ENCODE results near the gene ICE2.

Gene ICE2

DNA sequence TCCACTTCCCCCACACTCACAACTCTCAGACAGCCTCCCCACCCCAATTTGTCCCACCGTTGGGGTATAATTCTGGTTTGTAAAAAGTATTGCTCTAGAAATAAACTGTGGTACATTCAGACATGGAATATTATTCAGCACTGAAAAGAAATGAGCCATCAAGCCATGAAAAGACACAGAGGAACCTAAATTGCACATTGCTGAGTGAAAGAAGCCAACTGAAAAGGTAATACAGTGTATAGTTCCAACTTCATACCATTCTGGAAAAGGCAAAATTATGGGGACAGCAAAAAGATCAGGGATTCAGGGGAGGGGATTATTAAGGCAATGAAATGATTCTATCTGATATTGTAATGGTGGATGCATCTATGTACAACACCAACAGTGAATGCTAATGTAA is 91.6 kb downstream of the ICE2 start:
- no peak for DNase-seq (ENCODE audit: low read depth in 2 of 2)

DNA sequence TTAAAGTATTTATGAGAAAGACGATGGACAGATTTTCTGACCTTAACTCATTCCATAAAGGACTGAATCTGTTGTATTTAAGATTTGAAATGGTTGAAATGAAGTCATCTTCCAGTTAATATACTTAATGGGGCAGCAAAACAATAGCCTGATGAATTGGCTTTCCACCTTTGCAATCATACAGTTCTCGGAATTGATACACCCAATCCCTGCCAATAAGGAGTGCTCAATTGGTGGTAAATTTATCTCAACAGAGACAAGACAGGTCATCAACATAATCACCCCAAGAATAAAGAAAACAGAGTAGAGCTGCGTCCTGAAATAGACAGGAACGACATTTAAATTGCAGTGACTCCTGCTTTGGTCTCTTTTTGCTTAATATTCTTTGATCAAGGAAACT is 92.3 kb downstream of the ICE2 start:
- no peak for DNase-seq (ENCODE audit: low read depth in 2 of 2)

DNA sequence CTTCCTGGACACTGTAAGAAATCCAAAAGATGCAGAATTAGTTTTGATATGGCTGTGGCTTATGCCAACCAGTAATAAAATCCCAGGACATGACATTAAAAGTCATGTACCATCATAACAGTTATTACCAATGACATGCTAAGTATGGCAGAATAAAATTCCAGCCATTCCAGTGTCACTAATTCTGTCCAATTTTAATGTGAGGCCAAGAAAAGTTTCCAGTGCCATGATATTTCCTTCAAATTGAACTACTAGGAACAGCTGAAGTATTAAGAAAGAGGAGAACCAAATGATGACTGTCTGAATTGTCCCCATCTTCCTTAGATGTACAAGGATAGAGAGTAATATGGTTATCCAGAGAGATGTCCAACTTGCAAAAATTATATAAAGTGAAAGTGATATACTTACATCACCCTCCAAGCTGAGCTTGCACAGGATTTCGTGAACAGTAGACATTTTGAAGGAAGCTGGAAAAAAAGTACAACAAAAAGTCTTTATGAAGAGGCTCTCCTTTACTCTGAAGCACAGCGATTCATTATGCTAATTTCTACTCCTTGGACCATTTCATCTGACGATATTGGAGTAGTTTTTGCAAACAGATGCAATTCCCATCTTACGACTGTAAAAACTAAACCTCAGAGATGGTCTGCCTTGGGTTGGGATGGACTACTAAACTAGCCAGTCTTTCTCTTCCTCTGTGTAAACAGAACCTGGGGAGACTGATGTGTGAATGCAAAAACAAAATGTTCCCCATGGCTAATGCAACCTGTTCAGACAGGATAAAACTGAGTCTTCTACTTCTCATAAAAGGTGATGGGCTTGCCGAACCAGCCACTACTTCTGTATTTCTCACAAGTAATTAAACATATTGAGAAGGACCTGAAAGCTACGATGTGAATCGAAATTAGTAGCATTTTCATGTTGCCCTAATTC is 93.1 kb downstream of the ICE2 start:
- no peak for DNase-seq (ENCODE audit: low read depth in 2 of 2)

DNA sequence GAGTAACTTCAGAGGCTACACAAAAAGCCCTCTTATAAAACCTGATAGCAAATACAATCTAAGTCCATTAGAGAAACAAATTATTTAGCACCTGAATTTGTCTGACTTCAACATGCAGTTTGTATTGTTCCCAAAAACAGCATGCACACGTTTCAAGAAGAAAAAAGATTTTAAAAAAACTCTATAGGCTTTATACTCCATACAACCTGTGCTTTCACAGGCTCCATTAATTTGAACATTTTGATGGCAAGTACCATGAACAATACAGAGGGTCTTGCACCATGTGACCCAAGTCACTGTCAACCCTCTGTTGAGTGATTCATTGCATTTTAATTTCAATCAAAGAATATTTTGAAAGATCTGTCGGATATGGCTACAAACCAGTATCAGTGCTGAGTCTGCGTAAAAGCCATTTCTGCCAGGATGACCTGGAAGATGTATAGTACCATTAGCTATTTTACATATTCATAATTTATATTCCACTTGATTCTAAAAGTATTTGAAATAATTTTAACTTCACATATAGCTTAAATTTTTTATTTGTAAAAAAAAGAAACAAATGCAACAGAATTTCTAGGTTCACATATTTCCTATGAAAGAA is 94.3 kb downstream of the ICE2 start:
- no peak for DNase-seq (ENCODE audit: low read depth in 2 of 2)

DNA sequence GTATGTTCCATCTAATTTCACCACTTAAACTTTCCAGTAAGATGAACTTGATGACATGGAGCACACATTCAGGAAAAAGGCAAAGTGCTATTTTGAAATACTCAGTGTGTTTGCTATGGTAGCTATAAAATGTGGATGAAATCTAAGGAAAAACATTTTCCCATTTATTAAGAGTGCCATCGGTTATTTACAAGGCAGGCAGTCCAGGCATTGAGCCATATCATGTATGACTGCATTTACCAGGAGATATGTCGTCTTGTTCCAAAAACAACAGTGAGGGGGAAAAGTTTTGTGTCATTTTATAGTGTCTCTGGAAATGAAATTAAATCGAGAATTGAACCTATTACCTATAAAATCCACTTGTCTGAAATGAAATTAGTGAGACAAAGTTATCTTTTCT is 94.9 kb downstream of the ICE2 start:
- DNase-seq (ENCODE audit: low read depth in 2 of 2) = no peak

DNA sequence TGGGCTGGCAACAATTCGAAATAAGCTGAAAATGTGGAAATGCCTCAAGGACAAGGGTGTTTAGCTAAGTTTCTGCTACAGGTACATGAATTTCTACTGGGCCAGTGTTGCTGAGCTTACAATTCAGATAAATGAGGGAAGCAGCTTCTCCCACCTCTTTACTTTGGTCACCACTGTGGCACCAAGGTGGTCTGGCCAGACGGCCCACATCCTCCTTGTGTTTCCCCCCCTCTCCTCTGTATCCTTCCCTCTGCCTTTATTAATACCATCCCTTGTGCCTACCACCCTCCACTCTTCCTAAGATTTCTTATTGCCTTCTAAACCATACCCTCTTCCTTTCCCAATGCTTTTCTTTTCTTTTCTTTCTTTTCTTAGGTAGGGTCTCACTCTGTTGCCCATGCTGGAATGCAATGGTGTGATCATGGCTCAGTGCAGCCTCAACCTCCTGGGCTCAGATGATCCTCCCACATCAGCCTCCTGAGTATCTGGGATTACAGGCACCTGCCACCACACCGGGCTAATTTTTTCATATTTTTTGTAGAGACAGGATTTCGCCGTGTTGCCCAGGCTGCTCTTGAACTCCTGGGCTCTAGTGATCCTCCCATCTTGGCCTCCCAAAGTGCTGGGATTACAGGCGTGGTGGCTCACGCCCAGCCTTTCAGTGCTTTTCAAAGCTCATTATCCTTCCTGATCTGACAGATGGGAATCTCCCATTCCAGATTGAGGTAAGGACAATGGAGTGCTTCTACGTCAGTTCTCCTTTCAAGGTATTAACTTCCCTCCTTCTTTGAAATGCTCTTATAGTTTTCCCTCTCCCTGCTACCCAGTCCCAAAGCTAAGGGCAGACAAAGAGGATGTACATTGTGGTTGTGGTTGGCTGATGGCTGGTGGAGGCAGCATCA is 95.9 kb downstream of the ICE2 start:
- DNase-seq (ENCODE audit: low read depth in 2 of 2) = no peak

GRCh38 chr15:60381148-60381788 is 97.7 kb downstream of the ICE2 start:
- no peak for DNase-seq (ENCODE audit: low read depth in 2 of 2)

GRCh38 chr15:60379525-60380274 is 99.2 kb downstream of the ICE2 start:
- DNase-seq (ENCODE audit: low read depth in 2 of 2) = no peak

GRCh38 chr15:60379185-60379524 is 99.8 kb downstream of the ICE2 start:
- no peak for DNase-seq (ENCODE audit: low read depth in 2 of 2)

GRCh38 chr15:60376677-60377095 is 102.3 kb downstream of the ICE2 start:
- no peak for DNase-seq (ENCODE audit: low read depth in 2 of 2)

GRCh38 chr15:60375306-60375705 is 103.6 kb downstream of the ICE2 start:
- DNase-seq (ENCODE audit: low read depth in 2 of 2) = no peak

DNA sequence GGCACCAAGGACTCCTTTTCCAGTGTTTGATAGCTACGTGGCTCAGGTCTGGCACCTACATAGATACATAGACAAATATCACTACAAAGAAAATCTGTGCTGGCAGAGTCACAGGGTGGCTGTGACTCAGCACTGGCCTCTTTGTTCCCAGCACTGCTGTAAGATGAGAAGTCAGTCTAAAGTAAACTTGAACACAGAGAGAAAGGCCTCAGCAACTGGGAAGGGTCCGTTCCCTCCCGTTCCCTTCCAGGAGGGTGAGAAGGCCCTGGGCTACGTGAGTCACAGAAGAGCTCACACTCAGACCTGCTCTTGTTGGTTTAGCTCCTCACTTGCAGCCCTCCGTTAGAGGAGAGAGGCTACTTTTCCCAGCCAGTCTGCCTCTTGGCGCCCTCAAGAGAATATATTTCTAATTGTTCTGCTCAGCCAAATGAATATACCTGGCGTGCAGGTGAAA is 104.3 kb downstream of the ICE2 start:
- no peak for DNase-seq (ENCODE audit: low read depth in 2 of 2)

GRCh38 chr15:60374209-60374608 is 104.7 kb downstream of the ICE2 start:
- DNase-seq (ENCODE audit: low read depth in 2 of 2) = no peak

DNA sequence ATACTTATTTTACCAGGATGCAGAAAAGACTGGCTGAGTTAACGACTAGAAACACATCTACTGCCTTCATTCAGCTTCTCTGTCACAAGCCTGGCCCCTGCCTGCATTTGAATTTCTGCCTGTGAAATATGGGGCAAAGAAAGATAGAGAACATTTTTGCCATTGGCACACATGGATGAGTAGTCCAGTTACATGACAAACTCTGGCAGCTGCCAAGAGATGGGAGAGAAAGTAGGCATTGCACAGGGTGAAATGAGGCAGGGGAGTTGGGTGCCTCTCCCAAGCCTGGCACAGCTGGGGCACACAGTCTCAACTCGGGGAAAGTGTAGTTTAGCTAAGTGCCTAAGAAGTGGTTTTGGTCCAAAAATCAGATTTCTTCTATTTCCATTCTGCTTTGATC is 105.2 kb downstream of the ICE2 start:
- no peak for DNase-seq (ENCODE audit: low read depth in 2 of 2)

- DNase-seq (ENCODE audit: low read depth in 2 of 2) = no peak
Measured at GRCh38 chr15:60373327-60373726, 105.6 kb downstream of the ICE2 start.

GRCh38 chr15:60372756-60373155 is 106.2 kb downstream of the ICE2 start:
- no peak for DNase-seq (ENCODE audit: low read depth in 2 of 2)

- DNase-seq (ENCODE audit: low read depth in 2 of 2) = no peak
Measured at GRCh38 chr15:60372227-60372626, 106.7 kb downstream of the ICE2 start.

- DNase-seq (ENCODE audit: low read depth in 2 of 2) = no peak
Measured at GRCh38 chr15:60371175-60372051, 107.5 kb downstream of the ICE2 start.

DNA sequence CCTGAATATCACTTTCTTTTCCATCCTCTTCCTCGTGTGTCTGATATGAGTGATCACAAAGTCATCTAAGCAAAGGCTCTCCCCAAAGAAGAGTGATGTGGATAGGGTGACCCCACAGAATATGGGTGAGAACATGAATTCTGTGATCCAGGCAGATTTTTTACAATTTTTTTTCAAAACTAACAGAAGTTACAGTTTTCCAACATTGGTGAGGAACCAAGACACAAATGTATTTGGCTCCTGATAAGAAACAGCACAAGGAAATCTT is 108.1 kb downstream of the ICE2 start:
- no peak for DNase-seq (ENCODE audit: low read depth in 2 of 2)

- no peak for DNase-seq (ENCODE audit: low read depth in 2 of 2)
Measured at GRCh38 chr15:60370105-60370868, 108.7 kb downstream of the ICE2 start.
